Liver (tissue), 9 donors: ENCODE results near the gene GRIK2. TPM values are rescaled to one million over a fixed set of nuclear protein-coding genes. Genes with fewer than 3 reads are reported as not detected.

ENCODE experiments used
- DNase-seq: peaks from one replicate; pipeline ENCODE4 v3.0.0-alpha.2; 2017; ENCODE audit warnings: low spot score
- H3K27ac ChIP-seq, 2 donors: one replicate each; pipeline ENCODE4 v1.7.0; 2013; ENCODE audit warnings: inconsistent platforms in 2 of 2, low read length in 2 of 2, control low read depth in 1 of 2, low read depth in 1 of 2, mild to moderate bottlenecking in 1 of 2
- H3K27me3 ChIP-seq, 4 donors: one replicate each; pipeline versions ENCODE4 v1.6.1 to v1.7.0; 2013; ENCODE audit warnings: low read length in 3 of 4, inconsistent platforms in 1 of 4, mild to moderate bottlenecking in 1 of 4, moderate library complexity in 1 of 4; ENCODE audit not compliant: control insufficient read depth in 4 of 4, insufficient read depth in 4 of 4
- H3K36me3 ChIP-seq, 4 donors: one replicate each; pipeline versions ENCODE4 v1.6.1 to v1.7.0; 2013; ENCODE audit warnings: low read length in 3 of 4, mild to moderate bottlenecking in 3 of 4, low read depth in 1 of 4, moderate library complexity in 1 of 4; ENCODE audit not compliant: control insufficient read depth in 4 of 4, insufficient read depth in 3 of 4
- H3K4me1 ChIP-seq, 4 donors: one replicate each; pipeline versions ENCODE4 v1.6.1 to v1.7.0; 2013; ENCODE audit warnings: low read length in 3 of 4, mild to moderate bottlenecking in 3 of 4, moderate library complexity in 1 of 4; ENCODE audit not compliant: control insufficient read depth in 4 of 4, insufficient read depth in 4 of 4
- H3K4me3 ChIP-seq, 3 donors: one replicate each; pipeline versions ENCODE4 v1.6.1 to v1.7.0; 2013; ENCODE audit warnings: low read length in 3 of 3, control low read depth in 1 of 3, low read depth in 1 of 3, mild to moderate bottlenecking in 1 of 3
- H3K9ac ChIP-seq, 2 donors: one replicate each; pipeline ENCODE4 v1.7.0; 2013; ENCODE audit warnings: low read length in 2 of 2, mild to moderate bottlenecking in 2 of 2, moderate library complexity in 2 of 2, control low read depth in 1 of 2, low read depth in 1 of 2
- H3K9me3 ChIP-seq, 4 donors: one replicate each; pipeline versions ENCODE4 v1.6.1 to v1.7.0; 2013; ENCODE audit warnings: low read length in 3 of 4; ENCODE audit not compliant: control insufficient read depth in 4 of 4
- ATF3 ChIP-seq: IDR thresholded peaks from 2 replicates; pipeline ENCODE4 v1.6.1; 2016; ENCODE audit warnings: antibody characterized with exemption
- CTCF ChIP-seq: fragments of 150-350 bp; IDR thresholded peaks from 2 replicates; pipeline ENCODE4 v1.5.1; 2017; ENCODE audit warnings: improper control_type of control experiment, low read depth, low read length; ENCODE audit not compliant: missing input control
- EGR1 ChIP-seq, 2 donors: IDR thresholded peaks; 2 replicates each; pipeline ENCODE4 v1.6.1; 2016 to 2018; ENCODE audit warnings: antibody characterized with exemption in 2 of 2, low read depth in 2 of 2
- FOXA1 ChIP-seq: IDR thresholded peaks from 2 replicates; pipeline ENCODE4 v1.6.1; 2016; ENCODE audit warnings: antibody characterized with exemption
- FOXA2 ChIP-seq: IDR thresholded peaks from 2 replicates; pipeline ENCODE4 v1.6.1; 2016; ENCODE audit warnings: antibody characterized with exemption
- GABPA ChIP-seq, 2 donors: IDR thresholded peaks in 1 of 2; conservative IDR thresholded peaks in 1 of 2; 2 replicates each; pipeline ENCODE4 v1.6.1; 2016; ENCODE audit warnings: antibody characterized with exemption in 2 of 2, mild to moderate bottlenecking in 1 of 2, moderate library complexity in 1 of 2
- HNF4A ChIP-seq, 2 donors: conservative IDR thresholded peaks; 2 replicates each; pipeline ENCODE4 v1.6.1; 2016; ENCODE audit warnings: antibody characterized with exemption in 2 of 2, mild to moderate bottlenecking in 2 of 2
- HNF4G ChIP-seq: IDR thresholded peaks from 2 replicates; pipeline ENCODE4 v1.6.1; 2016; ENCODE audit warnings: antibody characterized with exemption
- JUND ChIP-seq, 2 donors: IDR thresholded peaks; 2 replicates each; pipeline ENCODE4 v1.6.1; 2016; ENCODE audit warnings: antibody characterized with exemption in 2 of 2
- MAX ChIP-seq: IDR thresholded peaks from 2 replicates; pipeline ENCODE4 v1.6.1; 2016; ENCODE audit warnings: antibody characterized with exemption
- NR2F2 ChIP-seq: IDR thresholded peaks from 2 replicates; pipeline ENCODE4 v1.6.1; 2016; ENCODE audit warnings: antibody characterized with exemption
- RAD21 ChIP-seq, 2 donors: IDR thresholded peaks; 2 replicates each; pipeline ENCODE4 v1.6.1; 2016; ENCODE audit warnings: antibody characterized with exemption in 2 of 2, mild to moderate bottlenecking in 2 of 2
- REST ChIP-seq: IDR thresholded peaks from 2 replicates; pipeline ENCODE4 v1.6.1; 2016; ENCODE audit warnings: antibody characterized with exemption, mild to moderate bottlenecking
- RXRA ChIP-seq, 2 donors: IDR thresholded peaks; 2 replicates each; pipeline ENCODE4 v1.6.1; 2017 to 2018; ENCODE audit warnings: antibody characterized with exemption in 2 of 2, mild to moderate bottlenecking in 1 of 2
- SP1 ChIP-seq: IDR thresholded peaks from 2 replicates; pipeline ENCODE4 v1.6.1; 2018; ENCODE audit warnings: antibody characterized with exemption, mild to moderate bottlenecking
- TAF1 ChIP-seq: conservative IDR thresholded peaks from 2 replicates; pipeline ENCODE4 v1.6.1; 2016; ENCODE audit warnings: antibody characterized with exemption, mild to moderate bottlenecking
- YY1 ChIP-seq: IDR thresholded peaks from 2 replicates; pipeline ENCODE4 v1.6.1; 2016; ENCODE audit warnings: antibody characterized with exemption, mild to moderate bottlenecking
- WGBS: extraction: QIAGEN DNeasy Blood & Tissue Kit; methylation state at CpG from one replicate; pipeline ENCODE4 v1.1.7; 2013; 5-methylcytosine and 5-hydroxymethylcytosine counted together
- polyA plus RNA-seq, 2 donors: library from polyadenylated mRNA; stranded (reverse) in 1 of 2; unstranded in 1 of 2; fragments of 200-250 nt in 1 of 2; fragments of >200 nt in 1 of 2; fragmentation: Nextera tagmentation in 1 of 2; extraction: Ambion mirVana in 1 of 2; gene quantifications; one replicate each; pipeline versions ENCODE4 v1.2.1 to v1.2.3, GENCODE V29; 2013 to 2015
- total RNA-seq, 2 donors: library from RNA; depleted of rRNA; stranded (reverse); fragments of >200 nt; gene quantifications; one replicate each; pipeline ENCODE4 v1.2.3, GENCODE V29; 2014
- donor health status: healthy.
- donor health status: healthy.
- donor health status: healthy.
- donor health status: healthy.
- donor health status: healthy.

The GRIK2 gene
- total and polyA plus RNA-seq, 4 donors, result 0.02 to 0.17 (median 0.05) TPM

GRCh38 chr6:101937108-101937507 is 543.6 kb downstream of the GRIK2 start:
- Histone ChIP-seq H3K27me3 (no peaks in the 10 kb centered on the region), H3K4me1 (peaks cover 0 to 7% (median 2%) of the 10 kb centered on the region in 4 donors), H3K36me3 (no peaks in the 10 kb centered on the region), H3K27ac (no peak overlapping the region), H3K9me3 (no peaks in the 10 kb centered on the region), H3K9ac (no peak overlapping the region), H3K4me3 (no peak overlapping the region)
- DNase-seq, result no peak
- TF ChIP-seq RXRA (IDR thresholded peaks at IDR 0.05) (no peak), REST (no peak), RAD21 (IDR thresholded peaks at IDR 0.05) (no peak), NR2F2 (no peak), EGR1 (IDR thresholded peaks at IDR 0.05; ENCODE audit: low read depth in 2 of 2) (no peak), HNF4A (conservative IDR thresholded peaks at IDR 0.05) (no peak), SP1 (no peak), CTCF (no peak), FOXA1 (no peak), FOXA2 (no peak), ATF3 (no peak), GABPA (IDR thresholded peaks at IDR 0.05 in 1 of 2, conservative IDR thresholded peaks at IDR 0.05 in 1 of 2) (no peak), JUND (IDR thresholded peaks at IDR 0.05) (no peak), TAF1 (no peak), HNF4G (no peak), MAX (no peak)
- 92% methylated on average over 1 of the region's 1 CpG for WGBS

GRCh38 chr6:101940391-101940790 is 546.9 kb downstream of the GRIK2 start:
- no peak for TF ChIP-seq HNF4A (conservative IDR thresholded peaks at IDR 0.05)
- TF ChIP-seq EGR1 (IDR thresholded peaks at IDR 0.05; ENCODE audit: low read depth in 2 of 2), result no peak
- TF ChIP-seq NR2F2, result no peak
- no peak for TF ChIP-seq JUND (IDR thresholded peaks at IDR 0.05)
- TF ChIP-seq FOXA2, result no peak
- TF ChIP-seq FOXA1, result no peak
- no peak for TF ChIP-seq MAX
- no peak for TF ChIP-seq ATF3
- TF ChIP-seq YY1, result no peak
- TF ChIP-seq RAD21 (IDR thresholded peaks at IDR 0.05), result no peak
- TF ChIP-seq RXRA (IDR thresholded peaks at IDR 0.05), result no peak
- TF ChIP-seq REST, result no peak
- TF ChIP-seq HNF4G, result no peak
- no peak for TF ChIP-seq TAF1
- TF ChIP-seq CTCF, result no peak
- no peak overlapping the region for H3K4me3 ChIP-seq
- no peak overlapping the region for H3K9ac ChIP-seq
- no peak overlapping the region for H3K27ac ChIP-seq
- DNase-seq, result no peak
- WGBS, result 86% methylated on average over 2 of the region's 2 CpGs
- no peaks in the 10 kb centered on the region for H3K36me3 ChIP-seq
- H3K27me3 ChIP-seq, result no peaks in the 10 kb centered on the region
- H3K9me3 ChIP-seq, result no peaks in the 10 kb centered on the region
- H3K4me1 ChIP-seq, result no peaks in the 10 kb centered on the region
